Uterus (tissue), 2 donors: Measurements from ENCODE around the gene PTPN23.

Experiments
- POLR2A ChIP-seq, 2 donors: fragments of 450-650 bp; IDR thresholded peaks; one replicate each; pipeline ENCODE4 v1.6.1; 2016; ENCODE audit warnings: antibody characterized with exemption in 2 of 2, mild to moderate bottlenecking in 1 of 2, moderate library complexity in 1 of 2
- TF ChIP-seq, protein P1 (sequence below), 4 experiments: fragments of 200-600 bp in 2 of 4; fragments of 450-650 bp in 2 of 4; sonication (generic) in 2 of 4; IDR thresholded peaks; one replicate each; pipeline ENCODE4 v1.5.1; 2016 to 2019; ENCODE audit warnings: antibody characterized with exemption in 4 of 4, mild to moderate bottlenecking in 2 of 4, moderate library complexity in 1 of 4

DNA sequence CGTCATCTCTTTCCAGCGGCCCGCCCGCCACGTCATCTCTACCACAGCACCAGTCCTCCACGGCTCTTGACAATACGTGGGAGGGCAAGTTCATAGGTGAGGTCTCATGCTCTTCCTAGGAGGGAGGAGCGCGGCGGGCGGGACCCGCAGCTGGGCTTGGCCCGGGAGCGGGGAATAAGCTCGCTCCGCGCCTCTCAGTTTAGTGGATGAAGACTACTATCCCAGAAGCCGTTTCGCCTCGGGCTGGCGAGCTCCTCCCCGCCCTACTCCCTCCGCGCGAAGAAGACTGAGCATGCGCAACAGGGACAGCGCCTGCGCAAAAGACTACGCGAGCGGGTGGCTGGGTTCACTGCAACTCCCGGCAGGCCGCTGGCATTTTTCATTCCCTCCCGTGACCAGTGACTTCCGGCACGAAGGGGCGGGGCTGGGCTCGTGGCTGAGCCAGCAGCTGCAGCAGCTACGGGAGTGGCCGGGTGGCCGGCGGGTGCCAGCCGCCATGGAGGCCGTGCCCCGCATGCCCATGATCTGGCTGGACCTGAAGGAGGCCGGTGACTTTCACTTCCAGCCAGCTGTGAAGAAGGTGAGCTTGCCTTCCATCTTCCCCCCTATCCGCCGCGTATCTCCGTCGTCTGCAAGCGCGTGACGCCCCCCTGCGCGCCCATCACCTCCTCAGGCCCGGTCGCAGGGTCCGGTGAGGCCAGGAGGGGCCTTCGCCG lies at the start of gene PTPN23:
- TF ChIP-seq, protein P1, sequence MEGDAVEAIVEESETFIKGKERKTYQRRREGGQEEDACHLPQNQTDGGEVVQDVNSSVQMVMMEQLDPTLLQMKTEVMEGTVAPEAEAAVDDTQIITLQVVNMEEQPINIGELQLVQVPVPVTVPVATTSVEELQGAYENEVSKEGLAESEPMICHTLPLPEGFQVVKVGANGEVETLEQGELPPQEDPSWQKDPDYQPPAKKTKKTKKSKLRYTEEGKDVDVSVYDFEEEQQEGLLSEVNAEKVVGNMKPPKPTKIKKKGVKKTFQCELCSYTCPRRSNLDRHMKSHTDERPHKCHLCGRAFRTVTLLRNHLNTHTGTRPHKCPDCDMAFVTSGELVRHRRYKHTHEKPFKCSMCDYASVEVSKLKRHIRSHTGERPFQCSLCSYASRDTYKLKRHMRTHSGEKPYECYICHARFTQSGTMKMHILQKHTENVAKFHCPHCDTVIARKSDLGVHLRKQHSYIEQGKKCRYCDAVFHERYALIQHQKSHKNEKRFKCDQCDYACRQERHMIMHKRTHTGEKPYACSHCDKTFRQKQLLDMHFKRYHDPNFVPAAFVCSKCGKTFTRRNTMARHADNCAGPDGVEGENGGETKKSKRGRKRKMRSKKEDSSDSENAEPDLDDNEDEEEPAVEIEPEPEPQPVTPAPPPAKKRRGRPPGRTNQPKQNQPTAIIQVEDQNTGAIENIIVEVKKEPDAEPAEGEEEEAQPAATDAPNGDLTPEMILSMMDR (IDR thresholded peaks at IDR 0.05), result peak in 2 of 4 experiments; percentile 24 to 29
- TF ChIP-seq POLR2A (IDR thresholded peaks at IDR 0.05), result peak; percentile 89 to 92
